Osteocyte (in vitro differentiated cells): ENCODE data around the gene ACLY. TPM values are rescaled to one million over a fixed set of nuclear protein-coding genes. Genes with fewer than 3 reads are reported as not detected.

ENCODE experiments used
- DNase-seq: peaks from one replicate; pipeline ENCODE4 v3.0.0; 2021; ENCODE audit warnings: mixed read lengths; ENCODE audit not compliant: unreplicated experiment; ENCODE audit errors: extremely low spot score
- H3K27ac Mint-ChIP-seq: one replicate; pipeline ENCODE4 v1.8.0; 2021; ENCODE audit warnings: mild to moderate bottlenecking, mixed read lengths; ENCODE audit not compliant: unreplicated experiment
- H3K27me3 Mint-ChIP-seq: one replicate; pipeline ENCODE4 v1.8.0; 2021; ENCODE audit warnings: mixed read lengths; ENCODE audit not compliant: unreplicated experiment
- H3K36me3 Mint-ChIP-seq: one replicate; pipeline ENCODE4 v1.8.0; 2021; ENCODE audit warnings: mixed read lengths; ENCODE audit not compliant: unreplicated experiment
- H3K4me1 Mint-ChIP-seq: one replicate; pipeline ENCODE4 v1.8.0; 2021; ENCODE audit warnings: mixed read lengths; ENCODE audit not compliant: unreplicated experiment
- H3K4me3 Mint-ChIP-seq: one replicate; pipeline ENCODE4 v1.8.0; 2021; ENCODE audit warnings: mild to moderate bottlenecking, moderate library complexity, mixed read lengths; ENCODE audit not compliant: unreplicated experiment
- H3K9me3 Mint-ChIP-seq: one replicate; pipeline ENCODE4 v1.8.0; 2021; ENCODE audit warnings: mixed read lengths; ENCODE audit not compliant: unreplicated experiment
- CTCF ChIP-seq: fragments of 200-600 bp; sonication (generic); IDR thresholded peaks from 2 replicates; pipeline ENCODE4 v1.5.0; 2021; ENCODE audit warnings: antibody characterized with exemption, mild to moderate bottlenecking, moderate library complexity
- total RNA-seq: library from RNA; stranded (reverse); gene quantifications from 2 replicates; pipeline ENCODE4 v1.2.1, GENCODE V29; 2021

ACLY gene
- total RNA-seq, 1 donor from 2014 or later: 141 TPM

GRCh38 chr17:41893384-41893783, 25.4 kb downstream of the ACLY start:
- H3K27ac Mint-ChIP-seq: no peak overlapping the region
- H3K9me3 Mint-ChIP-seq: no peaks in the 10 kb centered on the region
- H3K27me3 Mint-ChIP-seq: no peaks in the 10 kb centered on the region
- peaks cover 21% of the 10 kb centered on the region for H3K4me1 Mint-ChIP-seq
- peaks cover 33% of the 10 kb centered on the region for H3K36me3 Mint-ChIP-seq
- no peak for DNase-seq
- no peak overlapping the region for H3K4me3 Mint-ChIP-seq
- no peak for TF ChIP-seq CTCF

GRCh38 chr17:41892021-41892376, 26.8 kb downstream of the ACLY start:
- H3K36me3 Mint-ChIP-seq: peaks cover 28% of the 10 kb centered on the region
- DNase-seq: no peak
- peaks cover 21% of the 10 kb centered on the region for H3K4me1 Mint-ChIP-seq
- TF ChIP-seq CTCF: no peak
- no peak overlapping the region for H3K4me3 Mint-ChIP-seq
- no peaks in the 10 kb centered on the region for H3K9me3 Mint-ChIP-seq
- no peak overlapping the region for H3K27ac Mint-ChIP-seq
- H3K27me3 Mint-ChIP-seq: no peaks in the 10 kb centered on the region

- TF ChIP-seq CTCF: no peak
- Mint-ChIP-seq H3K27me3 (no peaks in the 10 kb centered on the region), H3K4me1 (peaks cover 20% of the 10 kb centered on the region), H3K4me3 (no peak overlapping the region), H3K9me3 (no peaks in the 10 kb centered on the region), H3K27ac (no peak overlapping the region), H3K36me3 (peaks cover 24% of the 10 kb centered on the region)
- no peak for DNase-seq
These were observed 27.4 kb downstream of the ACLY start for GRCh38 chr17:41891135-41892020.

- Mint-ChIP-seq H3K36me3 (peaks cover 37% of the 10 kb centered on the region), H3K27me3 (no peaks in the 10 kb centered on the region), H3K4me1 (no peaks in the 10 kb centered on the region), H3K9me3 (no peaks in the 10 kb centered on the region), H3K4me3 (no peak overlapping the region), H3K27ac (no peak overlapping the region)
- TF ChIP-seq CTCF: no peak
- no peak for DNase-seq
These were observed 30.3 kb downstream of the ACLY start for GRCh38 chr17:41888332-41888965.

GRCh38 chr17:41885733-41886132, 33.0 kb downstream of the ACLY start:
- DNase-seq: no peak
- Mint-ChIP-seq H3K27me3 (no peaks in the 10 kb centered on the region), H3K36me3 (peaks cover 43% of the 10 kb centered on the region), H3K9me3 (no peaks in the 10 kb centered on the region), H3K4me3 (no peak overlapping the region), H3K4me1 (no peaks in the 10 kb centered on the region), H3K27ac (no peak overlapping the region)
- peak; percentile 32 for TF ChIP-seq CTCF
